ENCODE measurements around the gene SARDH.

GRCh38 chr9:133657120-133657661 is 81.0 kb downstream of the SARDH start:
- TF ChIP-seq POLR2A (IDR thresholded peaks at IDR 0.05) (no peak), CTCF (IDR thresholded peaks at IDR 0.05) (no peak)
